NCI-H1092 treated with DMSO at 0.1 percent for 48 hours (cell line): ENCODE measurements around the gene LRRC8D.

Experiments used
- DNase-seq: peaks from one replicate; lab custom pipeline; 2025; lab: John Stamatoyannopoulos, UW

LRRC8D gene

DNA sequence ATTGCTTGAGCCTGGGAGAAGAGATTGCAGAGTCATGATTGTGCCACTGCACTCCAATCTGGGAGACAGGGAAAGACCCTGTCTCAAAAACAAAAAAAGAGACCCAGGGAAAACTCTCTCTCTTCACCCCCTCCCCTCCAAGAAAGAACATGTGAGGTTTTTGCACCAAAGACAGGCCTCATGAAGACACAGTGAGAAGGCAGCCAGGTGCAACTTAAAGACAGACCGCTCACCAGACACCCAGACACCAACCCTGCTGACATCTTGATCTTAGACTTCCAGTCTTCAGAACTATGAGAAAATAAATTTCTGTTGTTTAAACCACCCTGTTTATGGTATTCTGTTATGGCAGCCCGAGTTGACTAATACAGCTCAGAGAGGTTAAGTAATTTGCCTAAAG is 13.3 kb upstream of the LRRC8D start:
- DNase-seq, result no peak

- no peak for DNase-seq
Measured at GRCh38 chr1:89807983-89808382, 12.8 kb upstream of the LRRC8D start.

- DNase-seq, result no peak
Measured at GRCh38 chr1:89808441-89809117, 12.3 kb upstream of the LRRC8D start.

DNA sequence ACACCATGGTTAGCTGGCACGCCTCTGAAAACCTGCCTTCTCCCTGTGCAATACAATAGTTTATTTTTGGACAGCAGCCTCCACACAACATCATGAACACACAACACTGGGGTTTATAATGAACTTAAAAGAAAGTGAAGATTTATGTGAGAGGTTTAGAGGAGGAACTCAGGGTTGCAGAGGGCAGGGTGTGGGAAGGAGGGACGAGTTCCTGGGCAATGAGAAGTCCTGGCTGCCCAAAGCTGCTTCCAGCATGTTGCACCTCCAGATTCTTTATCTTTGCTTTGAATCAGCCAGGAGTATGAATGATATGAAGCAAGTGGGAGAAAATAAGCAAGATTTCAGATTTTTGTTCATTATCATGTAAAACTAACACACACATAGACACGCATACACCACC is 11.3 kb upstream of the LRRC8D start:
- DNase-seq, result no peak

- no peak for DNase-seq
Measured at GRCh38 chr1:89810302-89810701, 10.5 kb upstream of the LRRC8D start.

DNA sequence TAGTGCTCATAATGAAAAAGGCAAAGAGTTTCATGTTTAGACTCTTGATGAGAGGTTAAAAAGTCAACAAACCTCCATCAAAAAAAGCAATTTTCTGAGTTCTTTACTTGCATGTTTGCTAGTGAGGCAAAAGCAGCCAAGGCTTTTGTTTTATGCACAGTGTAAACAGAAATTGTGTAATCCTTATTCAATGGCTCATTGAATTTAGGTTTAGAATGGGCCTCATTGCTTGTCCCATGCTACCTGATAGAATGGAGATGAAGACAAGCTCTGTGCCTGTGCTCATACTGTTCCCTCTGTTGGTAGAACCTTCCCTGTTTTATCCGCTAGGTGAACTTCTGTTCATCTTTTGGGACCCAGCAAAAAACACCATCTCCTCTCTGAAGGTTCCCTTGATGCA is 10.0 kb upstream of the LRRC8D start:
- no peak for DNase-seq

DNA sequence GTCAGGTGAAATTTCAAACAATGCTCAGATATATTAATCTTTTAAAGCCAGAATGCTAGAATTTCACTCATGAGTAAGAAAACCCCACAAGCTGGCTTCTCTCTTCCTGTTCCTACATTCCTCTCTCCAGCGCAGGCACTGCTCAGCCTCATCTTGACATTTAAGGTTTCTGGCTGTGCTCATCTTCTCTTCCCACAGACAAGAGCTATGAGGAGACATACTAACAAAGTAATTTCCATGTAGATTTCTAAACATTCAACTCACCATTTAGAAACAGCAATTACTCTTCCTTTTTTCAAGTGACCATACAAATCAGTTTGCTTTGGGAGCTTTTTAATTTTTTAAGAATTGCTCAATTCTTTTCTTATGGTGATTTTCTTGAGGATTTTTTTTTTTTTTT is 7.8 kb upstream of the LRRC8D start:
- DNase-seq, result no peak

GRCh38 chr1:89815040-89815439 is 5.8 kb upstream of the LRRC8D start:
- no peak for DNase-seq

DNA sequence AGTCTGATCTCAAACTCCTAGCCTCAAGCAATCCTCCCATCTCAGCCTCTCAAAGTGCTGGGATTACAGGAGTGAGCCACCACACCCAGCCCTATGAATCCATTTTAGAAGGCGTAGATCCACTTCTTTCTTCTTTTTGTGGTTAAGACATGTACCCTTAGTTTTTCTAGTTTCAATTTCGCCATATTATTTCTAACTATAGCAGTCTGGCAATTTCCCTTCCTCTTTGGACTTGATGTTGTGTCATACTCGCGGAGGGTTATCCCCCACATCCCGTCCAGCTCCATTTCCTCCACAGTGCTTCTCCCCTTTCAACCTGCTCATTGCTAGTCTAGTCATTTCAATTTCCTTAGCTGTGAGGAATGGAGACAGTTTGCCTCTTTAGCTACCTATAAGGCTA is 5.2 kb upstream of the LRRC8D start:
- no peak for DNase-seq

- DNase-seq, result no peak
Measured at GRCh38 chr1:89816366-89816765, 4.5 kb upstream of the LRRC8D start.

DNA sequence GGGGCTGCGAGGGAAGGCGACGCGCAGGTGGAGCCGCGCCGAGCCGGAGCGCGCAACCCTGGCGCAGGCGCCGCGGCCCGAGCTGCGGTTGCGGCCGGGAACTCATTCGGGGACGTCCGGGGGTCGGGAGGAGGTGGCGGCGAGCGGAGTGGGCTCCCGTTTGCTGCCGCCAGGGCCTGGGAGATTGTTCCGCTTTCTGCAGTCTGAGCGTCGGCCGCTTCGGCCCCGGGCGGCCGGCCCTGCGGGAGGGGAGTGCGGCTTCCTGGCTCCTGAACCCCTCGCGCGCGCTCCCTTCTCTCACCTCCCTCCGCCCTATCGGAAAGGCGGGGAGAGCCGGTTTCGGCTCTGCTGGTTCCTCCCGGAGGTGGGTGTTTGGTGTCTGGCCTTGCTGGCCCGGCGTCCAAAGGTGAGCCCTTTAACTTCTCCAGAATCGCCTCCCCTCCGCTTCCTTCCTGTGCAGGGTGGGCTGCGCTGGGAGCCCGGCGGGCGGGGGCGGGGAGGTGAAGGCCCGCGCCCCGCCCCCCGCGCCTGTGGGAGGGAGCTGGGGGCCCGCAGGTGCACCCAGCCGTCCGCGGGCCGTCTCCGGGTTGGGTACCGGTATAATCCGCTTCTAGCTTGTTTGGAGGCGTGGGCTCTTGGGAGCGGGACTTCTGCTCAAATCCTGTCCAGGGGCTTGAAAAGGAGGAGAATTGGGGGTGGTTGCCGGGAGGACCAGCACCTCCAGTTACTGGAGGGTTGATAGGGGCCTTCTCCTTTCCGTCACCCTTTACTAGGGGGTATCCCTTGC is 683 bp downstream of the LRRC8D start:
- DNase-seq, result peak; percentile 56

GRCh38 chr1:89822109-89822962 is 1.5 kb downstream of the LRRC8D start:
- no peak for DNase-seq

- DNase-seq, result no peak
Measured at GRCh38 chr1:89822999-89823628, 2.3 kb downstream of the LRRC8D start.

DNA sequence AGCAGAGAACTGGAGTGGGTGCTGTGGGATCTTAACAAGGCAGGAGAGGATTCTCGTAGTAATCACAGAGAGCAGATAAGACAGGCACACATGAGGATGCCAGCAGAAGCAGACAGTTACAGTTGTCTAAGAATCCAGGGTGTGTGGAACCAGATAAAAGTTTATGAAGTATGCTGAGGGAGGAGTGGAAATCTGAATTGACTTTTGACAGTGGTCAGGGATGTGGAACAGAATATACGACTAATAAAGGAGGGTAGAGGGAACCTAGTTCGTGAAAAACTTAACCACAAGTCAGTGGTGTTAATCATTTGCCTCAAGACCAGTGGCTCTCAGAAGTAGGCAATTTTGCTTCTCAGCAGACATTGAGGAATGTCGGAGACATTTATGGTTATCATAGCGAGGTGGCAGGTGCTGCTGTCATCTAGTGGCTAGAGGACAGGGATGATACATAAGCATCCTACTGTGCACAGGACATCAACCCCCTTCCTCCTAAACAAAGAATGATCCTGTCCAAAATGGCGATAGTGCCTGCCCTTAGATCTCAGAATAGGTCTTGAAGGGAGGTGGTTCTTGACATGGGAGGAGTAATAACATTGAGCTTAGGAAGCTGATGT is 3.0 kb downstream of the LRRC8D start:
- no peak for DNase-seq

DNA sequence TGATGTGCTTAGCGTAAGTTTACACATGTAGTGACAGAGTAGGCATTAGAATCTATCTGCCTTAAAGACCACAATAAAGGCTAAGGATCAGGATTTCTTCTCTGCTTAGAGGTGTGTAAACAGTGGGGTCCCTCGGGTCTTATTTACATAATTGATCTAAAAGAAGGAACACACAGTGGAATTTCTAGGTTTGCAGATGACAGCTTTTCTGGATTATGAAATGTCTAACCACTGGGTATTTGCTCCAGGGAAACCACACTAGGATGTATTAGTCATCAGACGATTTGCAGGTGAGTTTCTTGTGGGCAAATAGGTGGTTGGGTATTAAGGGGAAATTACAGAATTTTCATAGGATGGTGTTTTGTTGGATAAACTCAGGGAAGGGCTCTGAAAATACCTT is 5.8 kb downstream of the LRRC8D start:
- DNase-seq, result no peak

- no peak for DNase-seq
Measured at GRCh38 chr1:89827330-89827729, 6.5 kb downstream of the LRRC8D start.

DNA sequence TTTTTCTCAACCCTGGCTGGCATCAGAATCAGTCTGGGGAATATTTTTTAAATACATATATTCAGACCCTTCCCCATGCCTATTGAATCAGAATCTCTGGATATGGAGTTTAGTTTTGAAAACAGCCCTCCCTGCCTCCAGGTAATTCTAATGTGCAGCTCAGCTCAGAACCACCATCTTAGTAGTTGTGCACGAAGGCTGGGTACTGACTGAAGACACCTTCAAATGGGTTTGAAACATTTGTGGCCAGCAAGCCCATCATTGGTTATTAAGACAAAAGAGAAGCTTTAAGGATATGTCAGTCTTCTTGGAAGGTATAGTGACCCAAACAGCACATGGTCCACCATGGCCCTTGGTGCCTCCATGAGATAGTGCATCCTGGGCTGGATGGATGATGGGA is 7.1 kb downstream of the LRRC8D start:
- DNase-seq, result no peak

DNA sequence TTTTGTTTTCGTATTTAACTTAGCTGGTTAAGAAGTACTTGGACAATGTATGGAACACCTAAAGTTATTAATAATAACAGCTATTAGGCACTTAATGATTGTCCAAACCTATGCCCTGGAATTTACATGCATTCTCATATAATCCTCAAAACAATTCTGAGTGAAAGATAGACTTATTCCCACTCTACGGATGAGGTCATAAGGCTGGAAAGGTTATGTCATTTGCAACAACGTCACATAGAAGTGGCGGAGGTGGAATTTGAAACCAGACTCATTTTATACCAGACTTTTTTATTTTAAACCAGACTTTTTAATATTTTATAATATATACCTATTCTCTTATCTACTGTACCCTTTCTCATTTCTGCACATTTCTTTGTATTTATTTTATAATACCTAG is 8.4 kb downstream of the LRRC8D start:
- no peak for DNase-seq

GRCh38 chr1:89831462-89832120 is 10.8 kb downstream of the LRRC8D start:
- DNase-seq, result no peak

DNA sequence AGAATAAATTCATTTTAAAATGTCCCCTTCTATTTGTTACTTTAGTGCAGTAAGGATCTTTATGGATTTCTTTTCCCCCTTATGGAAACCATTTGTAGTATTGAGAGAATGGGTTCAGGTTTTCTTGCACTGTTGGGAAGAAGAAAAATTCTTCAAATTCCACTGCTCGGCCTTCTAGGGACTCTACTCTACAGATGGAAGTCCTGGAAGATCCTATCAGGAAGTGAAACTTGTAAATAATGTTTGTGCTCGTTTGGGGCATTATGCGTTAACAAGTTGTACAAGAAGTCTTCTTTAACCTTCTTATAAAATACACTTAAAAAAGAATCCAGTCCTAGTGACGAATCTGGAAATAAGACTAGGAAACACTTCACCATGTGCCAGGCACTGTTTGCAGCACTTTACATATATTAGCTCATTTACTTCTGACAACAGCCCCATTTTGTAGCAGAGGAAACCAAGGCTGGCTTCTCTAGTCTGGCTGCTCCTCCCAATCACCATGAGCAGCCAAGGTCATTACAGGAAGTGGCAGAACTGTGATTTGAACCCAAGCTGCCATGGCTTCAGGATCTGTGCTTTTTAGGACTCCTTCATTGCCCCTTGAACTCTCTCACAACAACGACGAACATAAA is 11.8 kb downstream of the LRRC8D start:
- no peak for DNase-seq
